Activated CD4-positive, alpha-beta T cell treated with anti-CD3 and anti-CD28 coated beads, Interleukin-2, Interleukin-6, amounts not matched to agents 100 ng/mL and 50 ng/mL, durations not matched to agents 16 hours and 8 hours (primary cell): Measurements from ENCODE around the gene RBM20.

ENCODE experiments used
- DNase-seq: peaks from one replicate; pipeline ENCODE4 v3.0.0-alpha.2; 2020

RBM20 gene

DNA sequence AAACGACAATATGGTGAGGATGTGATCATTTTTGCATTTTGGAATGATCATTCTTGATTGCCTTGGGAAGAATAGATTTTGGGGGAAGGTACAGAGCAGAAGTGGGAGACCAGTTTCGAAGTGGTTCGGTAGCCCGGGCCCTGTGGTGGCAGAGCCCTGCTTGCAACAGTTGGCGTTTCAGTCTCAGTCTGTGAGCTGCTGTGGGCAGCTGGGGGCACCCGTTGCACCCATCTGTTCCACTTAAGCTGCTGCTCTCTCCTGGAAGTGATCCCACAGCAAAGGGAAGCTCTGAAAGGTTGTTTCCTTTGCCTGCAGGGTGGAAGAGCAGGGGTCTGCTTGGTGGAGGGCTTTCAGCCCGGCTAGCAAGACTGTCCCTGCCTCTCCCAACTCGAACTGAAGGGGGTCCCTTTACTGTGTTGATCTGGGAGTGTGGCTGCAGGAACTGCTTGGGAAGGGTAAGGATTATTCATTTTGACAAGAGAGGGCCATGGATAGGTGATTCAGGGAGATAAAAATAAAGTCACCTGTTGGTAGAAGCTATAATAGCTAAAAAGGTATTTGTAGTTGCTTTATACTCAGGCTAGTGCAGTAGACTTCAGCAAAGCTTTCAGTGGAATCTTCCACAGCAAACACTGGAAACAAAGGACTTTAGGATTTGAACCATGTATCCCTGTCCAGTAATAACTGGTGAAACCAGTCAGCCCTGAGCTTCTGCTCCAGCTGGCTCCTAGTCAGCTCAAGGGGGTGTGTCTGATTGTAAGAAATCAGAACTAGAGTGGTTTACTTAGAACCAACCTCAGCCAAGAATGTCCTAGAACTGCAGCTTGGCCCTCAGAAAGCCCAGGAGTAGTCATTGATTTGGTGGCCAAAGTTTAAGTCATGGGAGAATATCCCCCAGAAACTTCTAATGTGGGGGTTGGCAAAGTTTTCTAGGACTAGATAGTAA is 174.4 kb downstream of the RBM20 start:
- no peak for DNase-seq

DNA sequence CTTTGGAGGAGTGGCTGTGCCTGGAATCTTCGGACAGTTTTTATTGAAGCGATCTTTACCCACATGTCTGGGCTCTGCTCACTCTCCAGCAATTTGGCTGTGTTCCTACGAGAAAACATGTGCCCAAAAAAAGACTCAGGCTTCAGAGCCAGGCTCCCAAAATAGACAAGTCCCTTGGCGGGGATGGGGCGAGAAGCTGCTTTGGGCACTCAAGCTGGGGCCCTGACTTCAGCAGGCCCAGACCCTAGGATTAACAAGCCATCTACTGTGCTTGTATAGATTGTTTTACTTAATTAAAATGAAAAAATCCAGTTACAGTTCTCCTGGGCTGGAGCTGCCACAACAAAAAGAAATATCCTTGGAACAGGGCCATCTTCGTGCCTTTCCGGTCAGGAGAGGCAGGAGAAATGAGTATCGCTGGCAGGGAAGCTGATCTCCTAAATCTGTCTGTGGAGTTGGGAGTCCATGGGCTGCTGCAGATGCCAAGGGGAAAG is 176.2 kb downstream of the RBM20 start:
- DNase-seq = no peak

DNA sequence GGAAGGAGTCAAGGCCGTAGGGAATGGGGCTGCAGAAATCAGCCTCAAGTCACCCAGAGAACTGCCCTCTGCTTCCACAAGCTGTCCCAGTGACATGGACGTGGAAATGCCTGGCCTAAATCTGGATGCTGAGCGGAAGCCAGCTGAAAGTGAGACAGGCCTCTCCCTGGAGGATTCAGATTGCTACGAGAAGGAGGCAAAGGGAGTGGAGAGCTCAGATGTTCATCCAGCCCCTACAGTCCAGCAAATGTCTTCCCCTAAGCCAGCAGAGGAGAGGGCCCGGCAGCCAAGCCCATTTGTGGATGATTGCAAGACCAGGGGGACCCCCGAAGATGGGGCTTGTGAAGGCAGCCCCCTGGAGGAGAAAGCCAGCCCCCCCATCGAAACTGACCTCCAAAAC is 177.4 kb downstream of the RBM20 start:
- no peak for DNase-seq

DNA sequence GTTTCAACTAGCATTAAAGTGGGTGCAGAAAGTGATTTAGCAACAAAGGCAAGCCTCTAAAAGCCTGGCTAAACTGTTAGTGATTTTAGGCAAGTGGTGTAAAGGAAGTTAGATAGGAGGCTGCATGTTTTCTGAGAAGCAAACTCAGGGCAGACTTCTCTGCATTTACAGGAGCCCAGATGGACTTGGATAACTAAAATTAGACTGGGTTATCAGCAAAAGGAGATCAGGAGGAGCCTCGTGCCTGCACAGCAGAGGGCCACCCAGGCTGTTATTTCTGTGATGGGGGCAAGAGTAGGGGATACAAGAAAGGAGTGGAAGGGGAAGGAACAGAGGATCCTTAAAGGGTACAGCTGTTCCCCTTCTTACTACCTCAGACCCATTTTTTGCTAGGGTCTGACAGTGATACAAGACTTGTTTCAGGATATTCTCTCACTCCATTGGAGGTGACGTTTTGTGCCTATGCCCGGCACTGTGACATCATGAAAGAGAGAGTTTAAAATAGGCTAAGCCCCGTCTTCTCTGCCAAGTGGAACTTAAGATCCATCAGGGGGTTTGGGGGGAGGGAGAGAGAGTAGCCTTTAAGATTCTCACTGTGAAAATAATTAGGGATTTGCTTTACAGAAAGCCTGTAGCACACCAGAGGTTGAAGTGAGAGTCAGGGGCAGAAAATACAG is 178.0 kb downstream of the RBM20 start:
- no peak for DNase-seq

DNA sequence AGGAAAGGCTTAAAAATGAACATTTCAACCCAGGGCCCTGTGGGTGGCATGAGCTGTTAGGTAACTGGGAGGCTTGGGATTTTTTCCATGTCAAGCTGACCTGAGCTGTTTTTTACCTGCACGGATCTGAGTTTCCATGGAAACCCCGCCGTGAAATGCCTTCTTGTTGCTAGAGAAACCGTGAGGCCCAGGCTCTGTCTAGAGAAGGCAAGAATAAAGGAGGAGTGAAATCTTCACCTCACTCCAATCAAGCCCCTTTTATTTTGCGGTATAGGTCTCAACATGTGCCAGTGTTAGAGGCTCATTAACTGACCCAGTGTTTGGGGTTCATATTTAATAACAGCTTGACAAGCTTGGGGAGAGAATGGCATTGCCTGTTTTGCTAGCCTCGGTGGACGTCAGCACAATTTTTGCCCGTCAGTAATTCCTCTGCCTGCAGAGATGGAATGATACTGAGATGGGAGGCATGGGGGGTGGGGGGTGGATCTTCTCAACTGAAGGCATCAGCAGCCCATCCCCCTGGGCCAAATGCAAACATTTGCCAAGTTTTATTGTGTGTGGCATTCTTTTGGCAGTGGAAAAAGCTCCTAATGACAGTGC is 178.7 kb downstream of the RBM20 start:
- no peak for DNase-seq

DNA sequence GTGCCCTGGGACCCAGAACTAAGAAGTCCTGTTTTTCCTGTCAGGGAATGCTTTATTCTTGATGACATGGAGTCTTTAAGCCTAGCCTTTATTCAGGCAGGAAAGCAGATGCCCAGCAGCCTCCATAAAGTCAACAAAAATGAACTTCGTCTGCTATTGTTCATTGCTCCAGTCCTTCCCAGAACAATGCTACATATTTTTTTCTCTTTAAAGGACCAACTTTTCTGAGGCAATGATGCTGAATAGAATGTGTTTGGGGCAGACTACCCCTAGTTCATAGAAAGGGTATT is 180.0 kb downstream of the RBM20 start:
- no peak for DNase-seq

DNA sequence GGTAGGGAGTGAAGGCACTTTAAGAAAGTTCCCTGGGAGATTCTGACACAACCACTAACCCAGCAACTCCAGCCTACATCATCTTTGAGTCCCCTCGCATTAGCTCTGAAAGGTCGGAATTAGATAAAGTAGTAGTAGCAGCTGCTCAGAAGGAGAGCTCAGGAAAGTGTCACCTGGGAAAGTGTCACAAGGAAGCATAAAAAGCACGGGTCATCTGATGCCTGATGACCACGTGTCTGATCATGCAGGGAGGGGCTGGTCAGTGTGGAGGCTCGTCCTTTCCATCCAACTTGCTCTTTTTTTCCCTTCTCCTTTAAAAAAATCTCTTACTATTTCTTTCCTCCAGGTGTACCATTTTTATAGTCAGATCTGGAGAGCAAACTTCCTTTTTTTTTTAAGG is 180.5 kb downstream of the RBM20 start:
- no peak for DNase-seq

DNA sequence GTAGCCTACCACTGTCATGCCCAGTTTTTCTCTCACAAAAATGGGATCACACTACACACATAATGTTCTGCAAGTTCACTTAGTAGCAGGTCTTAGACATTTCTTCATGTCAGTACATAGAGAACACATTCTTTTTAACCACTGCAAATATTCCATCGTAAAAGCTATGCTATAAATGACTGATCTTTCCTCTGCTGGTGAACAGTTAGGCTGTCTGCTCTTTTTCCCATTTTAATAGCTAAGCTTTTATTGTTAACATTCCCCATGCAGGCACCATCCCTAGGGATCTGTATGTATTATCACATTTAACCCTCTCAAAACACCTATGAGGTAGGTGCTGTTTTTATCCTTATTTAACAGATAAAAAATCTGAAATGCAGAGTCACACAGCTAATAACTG is 181.4 kb downstream of the RBM20 start:
- no peak for DNase-seq

DNA sequence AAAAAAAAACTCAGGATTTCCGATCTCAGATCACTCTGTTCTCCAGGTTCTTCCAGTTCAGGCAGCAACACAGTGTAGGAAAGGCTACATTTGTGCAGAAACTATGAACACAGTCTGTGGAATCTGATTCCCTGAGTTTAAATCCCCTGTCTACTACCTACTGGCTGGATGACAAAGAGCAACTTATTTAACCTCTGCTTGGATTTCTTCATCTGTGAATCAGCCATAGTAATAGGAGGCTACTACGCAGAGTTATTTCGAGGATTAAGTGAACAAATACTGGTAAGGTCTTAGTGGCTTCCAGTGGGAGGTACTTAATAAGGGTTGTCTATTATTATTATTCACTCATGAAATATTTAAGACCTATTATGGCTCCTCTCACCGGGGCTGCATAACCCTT is 183.3 kb downstream of the RBM20 start:
- no peak for DNase-seq

DNA sequence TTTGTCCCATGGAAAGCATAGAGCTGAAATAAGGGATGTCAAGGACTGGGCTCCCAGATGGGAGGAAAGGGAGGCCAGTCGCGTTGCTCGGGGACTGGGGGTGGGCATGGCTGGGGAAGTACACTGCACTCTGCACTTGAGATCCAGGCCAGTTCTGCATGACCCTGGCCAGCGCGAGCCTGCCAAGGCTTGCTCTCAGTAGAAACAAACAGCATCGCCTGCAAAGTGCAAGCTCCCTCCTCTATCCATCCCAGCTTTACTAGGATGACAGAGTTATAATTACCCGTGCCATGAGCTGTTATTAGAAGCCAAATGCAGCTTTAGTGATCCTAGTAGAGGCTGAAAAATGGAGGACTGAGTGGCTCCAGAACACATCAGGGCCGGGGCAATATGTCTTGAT is 183.7 kb downstream of the RBM20 start:
- no peak for DNase-seq

DNA sequence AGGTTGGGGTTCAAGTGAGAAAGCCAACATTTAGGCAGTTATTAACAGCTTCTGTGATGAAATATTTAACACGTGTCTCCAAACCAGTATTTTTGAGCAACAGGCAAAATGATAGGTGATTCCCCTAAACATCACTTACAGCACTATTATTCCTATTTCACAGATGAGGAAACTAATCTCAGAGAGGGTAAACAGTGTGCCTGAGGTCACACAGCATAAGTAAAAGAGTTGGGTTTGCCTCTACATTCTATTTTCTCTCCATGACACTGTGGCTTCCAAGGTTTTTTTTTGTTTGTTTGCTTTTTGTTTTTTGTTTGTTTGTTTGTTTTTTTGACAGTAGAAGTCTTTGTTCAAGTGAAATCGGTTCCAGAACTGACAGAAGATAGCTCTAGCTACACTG is 184.4 kb downstream of the RBM20 start:
- DNase-seq = no peak

DNA sequence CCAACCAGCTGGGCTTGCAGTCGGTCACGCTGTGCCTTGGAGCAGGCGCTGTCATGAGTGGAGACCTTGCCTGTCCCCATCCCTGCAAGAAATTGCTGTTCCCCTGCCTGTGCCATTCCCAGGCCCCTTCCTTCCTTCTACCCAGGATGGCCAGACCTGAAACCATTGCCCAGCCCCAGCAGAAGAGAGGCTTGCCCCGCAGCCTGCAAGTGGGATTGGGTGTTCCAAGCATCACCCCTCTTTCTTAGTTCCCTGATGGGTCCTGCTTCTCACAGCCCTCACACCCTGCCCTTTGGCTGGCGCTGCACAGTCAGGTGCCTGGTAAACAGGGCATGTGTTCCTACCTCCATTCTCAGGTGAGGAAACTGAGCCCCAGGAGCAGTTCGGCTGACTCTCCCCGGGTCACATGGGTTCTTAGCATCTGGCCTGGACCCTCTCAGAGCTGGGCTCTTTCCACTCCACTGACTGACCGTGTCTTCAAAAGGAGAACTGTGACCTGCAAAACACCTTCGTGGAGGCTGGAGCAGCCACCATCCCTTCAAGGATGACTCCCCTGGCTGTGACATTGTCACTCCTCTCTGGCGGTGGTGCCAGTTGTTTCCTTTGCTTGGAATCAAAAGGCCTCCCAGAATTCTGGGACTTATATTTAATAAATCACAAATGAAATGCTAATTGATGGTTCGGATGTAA is 185.7 kb downstream of the RBM20 start:
- DNase-seq = no peak

DNA sequence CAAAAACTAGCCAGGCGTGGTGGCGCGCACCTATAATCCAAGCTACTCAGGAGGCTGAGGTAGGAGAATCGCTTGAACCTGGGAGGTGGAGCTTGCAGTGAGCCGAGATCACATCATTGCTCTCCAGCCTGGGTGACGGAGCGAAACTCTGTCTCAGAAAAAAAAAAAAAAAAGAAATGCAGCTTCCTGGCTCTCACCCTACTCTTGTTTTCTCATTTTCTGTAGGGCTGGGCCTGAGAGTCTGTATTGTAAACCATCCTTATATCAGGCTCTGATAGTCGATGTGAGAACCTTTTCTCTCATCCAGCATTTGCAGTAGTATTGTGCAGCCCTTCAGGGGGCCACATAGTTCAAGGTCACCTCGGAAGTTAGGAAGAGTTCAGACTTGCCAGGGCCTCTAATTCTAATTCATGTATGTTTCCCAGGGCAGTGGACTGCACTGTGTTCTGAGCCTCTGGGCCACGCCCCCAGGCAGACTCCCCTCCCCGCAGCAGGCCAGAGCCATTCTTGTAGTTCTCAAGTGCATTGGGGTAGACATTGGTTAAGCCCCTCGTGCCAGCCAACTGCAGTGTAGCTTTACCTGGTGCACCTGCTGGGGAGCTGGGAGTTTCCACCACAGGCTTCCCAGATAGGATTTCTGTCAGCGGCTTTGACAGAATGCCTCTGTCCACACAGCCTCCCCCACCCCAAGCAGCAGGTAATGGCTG is 189.3 kb downstream of the RBM20 start:
- DNase-seq = no peak

DNA sequence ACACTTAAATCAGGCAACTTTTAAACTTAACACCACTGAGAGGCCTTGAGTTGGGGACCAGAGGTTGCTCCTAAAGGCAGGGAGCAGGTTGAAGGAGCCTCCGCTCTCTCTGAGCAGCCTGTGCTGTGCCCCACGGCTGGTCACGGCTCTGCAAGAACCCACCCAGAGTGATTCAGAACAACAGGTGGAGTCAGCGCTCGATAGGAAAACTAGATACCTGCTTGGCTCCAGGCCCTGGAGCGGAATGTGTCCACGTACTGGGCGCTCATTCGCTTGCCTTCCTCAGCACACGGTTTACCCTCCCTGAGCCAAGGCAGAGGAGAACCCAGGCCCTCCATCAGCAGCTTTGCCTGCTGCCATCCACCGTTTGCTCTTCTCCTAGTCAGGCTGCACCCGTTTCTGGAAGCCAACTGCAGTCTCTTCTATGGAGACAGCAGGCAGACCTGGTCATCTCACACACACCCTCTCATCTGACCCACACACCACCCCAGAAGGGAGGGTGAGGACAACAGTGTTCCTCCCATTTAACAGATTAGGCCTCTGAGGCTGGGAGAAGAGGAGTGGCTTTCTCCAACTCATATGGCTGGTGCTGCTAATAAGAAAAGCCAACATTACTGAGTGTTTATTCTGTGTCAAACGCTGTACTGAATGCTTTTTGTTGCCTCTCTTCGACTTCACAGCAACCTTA is 189.9 kb downstream of the RBM20 start:
- no peak for DNase-seq

DNA sequence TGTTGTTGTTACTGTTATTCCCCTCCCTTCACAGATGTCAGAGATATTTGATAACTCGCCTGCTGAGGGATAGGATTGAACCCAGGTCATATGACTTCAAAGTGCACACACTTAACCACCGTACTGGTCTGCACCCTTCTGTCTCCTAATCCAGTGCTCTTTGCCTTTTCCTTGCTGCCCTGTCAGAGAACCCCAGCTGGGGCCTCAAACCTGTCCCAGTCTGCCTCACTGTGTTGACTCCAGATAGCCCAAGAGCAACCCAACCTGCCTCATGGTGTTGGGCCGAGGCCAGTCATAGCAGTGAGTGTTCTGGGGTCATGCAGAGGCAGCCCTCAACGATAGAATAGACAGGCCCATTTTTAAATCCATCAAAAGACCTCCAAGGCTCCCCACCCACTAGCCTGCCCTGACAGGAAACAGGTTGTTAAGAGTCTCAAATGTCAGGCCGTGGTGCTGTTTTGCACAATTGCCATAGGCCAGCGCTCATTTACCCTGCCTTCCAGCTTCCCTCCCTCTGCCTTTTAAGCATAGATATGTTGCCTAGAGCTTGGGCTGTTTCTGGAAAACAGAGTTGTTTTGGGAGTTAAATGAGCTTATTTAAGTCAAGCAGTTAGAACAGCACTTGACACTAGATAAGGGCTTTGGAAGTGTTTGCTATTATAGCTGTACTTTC is 190.6 kb downstream of the RBM20 start:
- no peak for DNase-seq

DNA sequence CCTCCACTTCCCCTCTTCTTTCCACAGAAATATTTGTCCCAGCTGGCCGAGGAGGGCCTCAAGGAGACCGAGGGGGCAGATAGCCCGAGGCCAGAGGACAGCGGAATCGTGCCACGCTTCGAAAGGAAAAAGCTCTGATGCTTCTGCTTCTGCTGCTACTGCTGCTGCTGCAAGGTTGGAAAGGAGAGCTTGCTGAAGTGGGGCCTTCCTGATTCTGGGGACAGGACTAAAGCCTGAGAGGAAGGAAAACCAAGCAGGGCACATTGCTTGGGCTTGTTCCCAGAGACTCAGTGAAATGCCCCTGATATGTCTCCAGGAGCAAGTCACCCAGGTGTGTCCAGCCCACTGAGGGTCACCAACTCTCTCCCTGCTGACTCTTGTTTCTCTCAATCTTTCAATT is 191.7 kb downstream of the RBM20 start:
- no peak for DNase-seq

DNA sequence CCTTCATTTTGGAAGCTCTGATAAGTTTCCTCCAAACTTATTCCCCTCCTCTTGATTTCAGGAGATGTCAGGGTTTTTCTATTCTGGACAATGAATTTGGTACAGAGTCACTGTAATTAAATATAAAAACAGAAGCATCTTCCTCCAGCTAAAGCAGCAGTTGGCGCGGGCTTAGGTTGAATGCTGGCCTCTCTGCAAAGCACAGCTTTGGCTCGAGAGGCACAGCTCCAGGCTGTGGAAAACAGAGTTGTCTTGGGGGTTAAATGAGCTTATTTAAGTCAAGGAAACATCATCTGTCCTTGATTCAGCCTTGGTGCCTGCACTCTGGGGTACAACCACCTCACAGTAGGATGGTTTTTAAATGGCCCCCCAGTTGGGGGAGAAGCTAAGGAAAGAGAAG is 192.6 kb downstream of the RBM20 start:
- no peak for DNase-seq

DNA sequence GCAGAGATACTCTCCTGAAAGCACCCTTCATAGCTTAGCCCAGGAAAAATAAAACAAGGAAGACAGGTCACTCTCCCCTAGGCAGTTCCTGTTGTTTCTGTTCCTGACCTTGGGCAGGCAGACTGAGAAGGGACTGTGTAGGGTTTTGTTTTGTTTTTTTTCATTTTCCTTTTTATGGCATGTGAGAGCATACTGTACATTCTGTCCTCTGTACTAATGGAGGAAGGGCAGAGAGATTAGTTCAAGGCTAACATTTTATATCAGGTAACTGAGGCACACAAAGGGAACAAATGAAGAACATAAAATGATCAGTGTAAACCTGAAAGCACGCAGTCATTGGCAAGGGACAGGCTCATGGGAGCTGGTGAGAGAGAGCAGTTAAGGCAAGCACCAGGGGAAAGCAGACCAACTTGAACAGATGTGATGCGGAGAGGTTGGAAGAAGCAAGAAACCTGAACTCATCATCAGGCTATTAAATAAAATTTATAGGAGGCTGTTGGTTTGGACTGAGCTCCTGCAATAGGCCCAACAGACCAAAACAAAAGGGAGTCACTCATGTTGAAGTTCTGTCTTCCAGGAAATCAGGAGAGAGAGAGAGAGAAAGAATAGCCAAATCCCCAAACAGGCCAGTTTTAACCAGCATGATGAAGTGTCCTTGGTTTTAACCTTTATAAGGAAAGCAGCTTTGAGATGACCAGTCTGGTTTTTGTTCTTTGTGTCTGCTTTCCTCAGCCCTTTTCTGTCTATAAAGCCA is 193.5 kb downstream of the RBM20 start:
- no peak for DNase-seq

DNA sequence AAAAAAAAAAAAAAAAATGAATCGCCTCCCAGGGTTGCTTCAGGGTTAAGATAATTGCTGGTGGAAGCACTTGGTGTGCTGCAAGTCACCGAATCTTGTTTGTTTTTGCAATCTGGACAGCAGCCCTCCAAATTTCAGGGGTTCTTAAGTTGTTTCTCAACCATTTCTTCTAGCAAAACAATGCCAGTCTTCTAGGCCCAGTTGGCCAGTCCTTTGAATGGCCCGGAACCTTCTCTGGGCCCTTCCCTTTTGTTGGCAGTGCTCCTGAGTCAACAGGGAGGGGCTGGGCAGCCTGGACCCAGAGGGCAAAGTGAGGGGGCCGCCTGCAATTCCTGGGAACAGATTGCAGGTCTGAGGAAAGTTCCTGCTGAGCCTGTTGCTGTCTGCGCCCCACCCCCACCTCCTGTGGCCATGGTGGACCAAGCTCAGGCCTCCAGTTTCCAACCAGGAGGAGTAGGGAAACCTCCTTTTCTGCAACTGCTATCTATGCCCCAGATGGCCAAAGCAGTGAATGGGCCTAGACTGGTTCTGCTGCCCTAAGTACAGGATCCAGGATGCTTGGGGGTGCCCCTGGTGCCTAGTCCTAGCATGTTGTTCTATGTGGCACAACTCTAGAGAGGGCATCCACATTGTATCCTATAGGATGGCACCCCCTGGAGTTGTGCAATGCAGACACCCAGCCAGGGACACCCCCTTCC is 196.2 kb downstream of the RBM20 start:
- no peak for DNase-seq

DNA sequence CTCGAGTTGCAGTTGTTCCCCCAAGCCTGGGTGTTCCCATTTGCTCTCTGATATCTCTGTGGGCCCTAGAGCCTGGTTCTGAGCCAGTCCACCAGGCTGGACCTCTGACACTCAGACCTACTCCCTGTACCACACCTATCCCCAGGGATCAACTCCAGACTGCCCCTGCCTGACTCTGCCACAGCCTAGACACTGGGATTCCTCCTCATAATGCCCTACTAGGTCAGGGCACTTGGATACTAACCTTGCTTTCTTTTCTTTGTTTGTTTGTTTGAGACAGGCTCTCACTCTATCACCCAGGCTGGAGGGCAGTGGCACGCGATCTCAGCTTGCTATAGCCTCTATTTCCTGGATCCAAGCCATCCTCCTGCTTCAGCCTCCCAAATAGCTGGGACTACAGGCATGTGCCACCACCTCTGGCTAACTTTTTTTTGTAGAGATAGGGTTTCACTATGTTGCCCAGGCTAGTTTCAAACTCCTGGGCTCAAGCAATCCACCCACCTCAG is 196.8 kb downstream of the RBM20 start:
- DNase-seq = no peak
